ENCODE results near the gene PLOD3. TPM values are rescaled to one million over a fixed set of nuclear protein-coding genes. Genes with fewer than 3 reads are reported as not detected.
A peak's percentile ranks its signal among the peaks of the same experiment; 100 is the strongest.
"Not testable (repeated sequence)": the region's sequence is repeated elsewhere in the genome, so short reads cannot be mapped to it uniquely, and the experiment has no call there.

Gene PLOD3
- total and polyA plus RNA-seq, 11 donors = 22.2 to 77.6 (median 42.0) TPM

DNA sequence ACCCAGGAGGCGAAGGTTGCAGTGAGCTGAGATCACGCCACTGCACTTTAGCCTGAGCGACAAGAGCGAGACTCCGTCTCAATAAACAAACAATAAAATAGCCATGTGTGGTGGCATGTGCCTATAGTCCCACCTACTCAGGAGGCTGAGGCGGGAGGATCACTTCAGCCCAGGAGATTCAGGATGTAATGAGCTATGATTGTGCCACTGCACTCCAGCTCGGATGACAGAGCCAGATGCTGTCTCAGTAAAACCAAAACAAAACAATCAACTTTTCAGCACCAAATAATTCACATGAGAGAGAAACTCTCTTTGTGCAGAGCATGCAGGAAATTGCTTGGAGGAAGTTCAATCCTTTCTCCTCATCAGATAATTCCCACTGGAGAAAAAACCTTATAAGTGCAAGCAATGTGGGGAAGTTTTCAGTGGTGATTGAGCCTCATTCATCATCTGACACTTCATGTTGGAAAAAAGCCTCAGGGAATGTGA lies 40.9 kb upstream of the PLOD3 start:
- intact Hi-C loops (cut with DNase I) = no loop called here
- DNase-seq = no peak
- ATAC-seq = no peak
- Histone ChIP-seq H3K4me3 (no peak overlapping the region), H3K27me3 (no peaks in the 10 kb centered on the region), H3K9me3 (no peaks in the 10 kb centered on the region), H3K4me1 (no peaks in the 10 kb centered on the region), H3K27ac (no peak overlapping the region), H3K36me3 (no peaks in the 10 kb centered on the region)
- TF ChIP-seq, protein P1, sequence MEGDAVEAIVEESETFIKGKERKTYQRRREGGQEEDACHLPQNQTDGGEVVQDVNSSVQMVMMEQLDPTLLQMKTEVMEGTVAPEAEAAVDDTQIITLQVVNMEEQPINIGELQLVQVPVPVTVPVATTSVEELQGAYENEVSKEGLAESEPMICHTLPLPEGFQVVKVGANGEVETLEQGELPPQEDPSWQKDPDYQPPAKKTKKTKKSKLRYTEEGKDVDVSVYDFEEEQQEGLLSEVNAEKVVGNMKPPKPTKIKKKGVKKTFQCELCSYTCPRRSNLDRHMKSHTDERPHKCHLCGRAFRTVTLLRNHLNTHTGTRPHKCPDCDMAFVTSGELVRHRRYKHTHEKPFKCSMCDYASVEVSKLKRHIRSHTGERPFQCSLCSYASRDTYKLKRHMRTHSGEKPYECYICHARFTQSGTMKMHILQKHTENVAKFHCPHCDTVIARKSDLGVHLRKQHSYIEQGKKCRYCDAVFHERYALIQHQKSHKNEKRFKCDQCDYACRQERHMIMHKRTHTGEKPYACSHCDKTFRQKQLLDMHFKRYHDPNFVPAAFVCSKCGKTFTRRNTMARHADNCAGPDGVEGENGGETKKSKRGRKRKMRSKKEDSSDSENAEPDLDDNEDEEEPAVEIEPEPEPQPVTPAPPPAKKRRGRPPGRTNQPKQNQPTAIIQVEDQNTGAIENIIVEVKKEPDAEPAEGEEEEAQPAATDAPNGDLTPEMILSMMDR (IDR thresholded peaks at IDR 0.05) = no peak
- TF ChIP-seq POLR2A (IDR thresholded peaks at IDR 0.05) = no peak
- 44 to 70% (median 57%) methylated on average over 7 of the region's 7 CpGs for WGBS, 4 donors

DNA sequence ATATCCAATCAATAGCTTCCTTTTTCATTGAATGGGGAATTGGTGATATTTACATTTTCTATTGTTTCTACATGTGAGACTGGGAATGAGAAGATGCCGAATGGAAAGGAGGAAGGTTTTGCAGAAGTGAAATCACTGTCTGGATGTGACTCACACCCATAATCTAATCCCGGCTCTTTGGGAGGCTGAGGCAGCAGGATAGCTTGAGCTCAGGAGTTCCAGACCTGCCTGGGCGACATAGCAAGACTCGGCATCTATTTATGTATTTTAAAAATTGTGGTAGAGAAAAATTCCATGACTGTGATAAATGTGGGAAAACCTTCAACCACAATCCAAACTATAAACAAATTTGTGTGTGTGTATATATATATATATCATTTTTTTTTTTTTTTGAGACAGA lies 38.4 kb upstream of the PLOD3 start:
- no peak overlapping the region for H3K4me3 ChIP-seq
- H3K9me3 ChIP-seq = no peaks in the 10 kb centered on the region
- H3K27me3 ChIP-seq = no peaks in the 10 kb centered on the region
- intact Hi-C loops (cut with DNase I) = no loop called here
- 73 to 80% (median 79%) methylated on average over 4 of the region's 4 CpGs for WGBS, 4 donors
- H3K36me3 ChIP-seq = no peaks in the 10 kb centered on the region
- H3K27ac ChIP-seq = no peak overlapping the region
- DNase-seq (no peak), ATAC-seq (no peak)
- peaks cover 2 to 15% (median 10%) of the 10 kb centered on the region in 12 donors for H3K4me1 ChIP-seq
- no peak for TF ChIP-seq POLR2A (IDR thresholded peaks at IDR 0.05)
- TF ChIP-seq, protein P1 (IDR thresholded peaks at IDR 0.05) = no peak

DNA sequence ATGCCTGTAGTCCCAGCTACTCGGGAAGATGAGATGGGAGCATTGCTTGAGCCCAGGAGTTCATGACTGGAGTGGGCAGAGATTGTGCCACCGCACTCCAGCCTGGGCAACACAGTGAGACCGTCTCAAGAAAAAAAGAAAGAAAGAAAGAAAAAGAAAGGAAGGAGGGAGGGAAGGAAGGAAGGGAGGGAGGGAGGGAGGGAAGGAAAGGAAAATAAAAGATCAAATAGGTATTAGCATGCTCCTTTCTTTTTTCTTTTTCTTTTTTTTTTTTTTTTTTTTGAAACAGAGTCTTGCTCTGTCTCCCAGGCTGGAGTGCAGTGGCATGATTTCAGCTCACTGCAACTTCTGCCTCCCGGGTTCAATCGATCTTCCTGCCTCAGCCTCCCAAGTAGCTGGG lies 35.8 kb upstream of the PLOD3 start:
- not testable (repeated sequence) for ATAC-seq, H3K27ac ChIP-seq, DNase-seq, H3K4me3 ChIP-seq, H3K27me3 ChIP-seq, H3K9me3 ChIP-seq
- 84 to 89% (median 87%) methylated on average over 5 of the region's 5 CpGs for WGBS, 4 donors
- peaks cover 0 to 22% (median 15%) of the 10 kb centered on the region in 9 donors for H3K36me3 ChIP-seq
- intact Hi-C loops (cut with DNase I) = loop anchor here in 5 of 10 donors (2.0 to 5.0 kb wide), 3 partner anchors 30 to 41 kb away; partner anchors contain the start of genes PLOD3 (in 3 of the 5) and ZNHIT1 (in 3 of the 5)
- H3K4me1 ChIP-seq = peaks cover 3 to 24% (median 17%) of the 10 kb centered on the region in 12 donors

DNA sequence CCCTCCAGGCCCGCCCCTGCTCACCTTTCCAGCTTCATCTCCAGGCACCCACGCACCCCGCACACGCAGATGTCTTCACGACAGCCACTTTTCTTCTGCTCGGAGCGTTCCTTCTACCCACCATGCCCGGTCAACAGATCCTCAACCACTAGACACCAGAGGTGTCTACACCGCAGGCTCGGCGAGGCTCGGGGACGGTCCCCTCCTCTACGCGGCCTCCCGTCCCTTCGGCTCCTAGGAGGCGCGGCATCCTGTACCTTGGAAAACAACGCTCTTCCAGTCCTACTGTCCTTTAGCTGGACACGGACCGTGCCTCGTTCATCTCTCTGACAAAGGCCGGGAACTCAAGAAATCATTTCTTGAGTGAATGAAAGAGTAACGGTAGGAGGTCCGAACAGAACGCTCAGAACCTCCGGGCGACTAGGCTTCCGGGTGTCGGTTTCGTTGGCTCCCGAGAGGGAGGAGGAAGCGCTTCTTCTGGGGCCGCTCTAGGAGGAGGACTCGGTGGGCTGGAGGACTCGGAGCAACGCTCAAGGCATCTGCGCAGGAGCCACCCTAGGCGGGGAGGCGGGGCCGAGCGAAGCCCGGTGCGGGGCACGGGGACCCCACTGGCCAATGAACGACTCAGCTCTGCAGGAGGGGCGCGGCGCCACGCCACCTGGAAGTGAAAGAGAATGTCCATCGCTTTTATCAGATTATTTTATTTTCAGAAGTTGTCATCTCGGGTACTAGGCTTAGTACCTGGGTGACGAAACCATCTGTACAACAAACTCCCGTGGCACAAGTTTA lies 34.7 kb upstream of the PLOD3 start:
- ATAC-seq = peak; percentile 100
- Histone ChIP-seq H3K27me3 (no peaks in the 10 kb centered on the region), H3K36me3 (peaks cover 0 to 26% (median 15%) of the 10 kb centered on the region in 9 donors), H3K27ac (peak overlapping the region in 11 of 12 donors; percentile 17 to 81 (median 67)), H3K4me1 (peaks cover 3 to 24% (median 17%) of the 10 kb centered on the region in 12 donors), H3K9me3 (no peaks in the 10 kb centered on the region), H3K4me3 (peak overlapping the region; percentile 66 to 98 (median 87))
- WGBS, 4 donors = 0 to 1% (median 1%) methylated on average over 35 to 55 of the region's 55 CpGs
- intact Hi-C loops (cut with DNase I) = loop anchor here in 6 of 10 donors (1.0 to 5.0 kb wide), 5 partner anchors 8 to 40 kb away; partner anchors contain the start of genes PLOD3 (in 3 of the 6) and ZNHIT1 (in 3 of the 6)
- DNase-seq = peak; percentile 96 to 99 (median 99)
- TF ChIP-seq, protein P1 (IDR thresholded peaks at IDR 0.05) = peak in 1 of 12 donors; percentile 9
- peak in 1 of 2 donors; percentile 47 for TF ChIP-seq POLR2A (IDR thresholded peaks at IDR 0.05)
